GM10847 (cell line): ENCODE data around the gene UGT1A3.

Source experiments
- POLR2A ChIP-seq: IDR thresholded peaks from 2 replicates; pipeline ENCODE4 v1.6.1; 2011; ENCODE audit not compliant: insufficient read length; ENCODE audit errors: extremely low read depth

UGT1A3 gene

DNA sequence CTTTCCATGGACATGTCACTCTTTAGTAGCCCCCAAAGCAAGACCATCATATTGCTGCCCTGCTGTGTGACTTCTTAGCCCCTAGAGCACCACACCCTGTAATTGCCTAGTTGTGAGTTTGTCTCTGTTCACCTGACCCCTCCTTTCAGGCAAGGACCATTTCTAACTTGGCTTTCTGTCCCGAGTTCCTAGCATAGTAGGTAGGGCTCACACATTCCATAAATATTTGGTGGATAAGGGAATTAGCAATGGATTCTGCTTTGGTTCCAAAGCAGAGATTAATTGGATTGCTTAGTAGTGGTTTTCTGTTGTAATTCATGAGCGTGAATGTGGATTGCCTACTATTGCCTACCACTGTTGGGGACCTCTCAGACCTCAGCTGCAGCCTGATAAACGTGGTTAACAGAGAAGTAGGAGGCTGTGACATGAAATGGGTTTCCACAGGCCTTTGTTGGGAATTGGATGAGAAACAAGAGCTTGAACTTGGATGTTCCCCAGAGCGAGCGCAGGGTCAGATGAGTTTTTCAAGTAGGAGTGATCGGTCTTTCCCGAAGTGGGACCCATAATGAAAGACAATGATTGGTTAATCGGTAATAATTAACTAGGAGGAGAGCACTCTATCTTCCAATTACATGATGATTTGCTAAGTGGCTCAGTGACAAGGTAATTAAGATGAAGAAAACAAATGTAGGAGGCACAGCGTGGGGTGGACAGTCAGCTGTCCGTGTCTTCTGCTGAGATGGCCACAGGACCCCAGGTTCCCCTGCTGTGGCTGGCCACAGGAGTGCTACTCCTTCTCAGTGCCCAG, 17.8 kb downstream of the UGT1A3 start:
- no peak for TF ChIP-seq POLR2A

GRCh38 chr2:233747283-233747544, 18.4 kb downstream of the UGT1A3 start:
- no peak for TF ChIP-seq POLR2A

- TF ChIP-seq POLR2A, result no peak
These were observed 26.2 kb downstream of the UGT1A3 start for GRCh38 chr2:233754872-233755611.

DNA sequence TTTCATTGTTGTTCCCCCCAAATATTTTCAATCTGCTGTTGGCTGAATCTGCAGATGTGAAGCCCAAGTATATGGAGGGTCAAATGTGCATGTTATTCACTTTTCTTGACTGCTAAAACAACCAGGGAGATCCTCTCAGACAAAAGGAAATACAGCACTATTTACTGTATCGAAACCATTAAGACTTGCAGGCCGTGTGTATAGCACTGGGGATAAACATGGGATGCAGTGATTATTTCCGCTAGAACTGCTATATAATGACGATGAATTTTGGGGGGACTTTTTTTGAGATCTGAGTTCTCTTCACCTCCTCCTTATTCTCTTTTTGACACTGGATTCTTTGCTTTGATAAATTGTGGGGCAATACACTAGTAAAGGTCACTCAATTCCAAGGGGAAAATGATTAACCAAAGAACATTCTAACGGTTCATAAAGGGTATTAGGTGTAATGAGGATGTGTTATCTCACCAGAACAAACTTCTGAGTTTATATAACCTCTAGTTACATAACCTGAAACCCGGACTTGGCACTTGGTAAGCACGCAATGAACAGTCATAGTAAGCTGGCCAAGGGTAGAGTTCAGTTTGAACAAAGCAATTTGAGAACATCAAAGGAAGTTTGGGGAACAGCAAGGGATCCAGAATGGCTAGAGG, 27.7 kb downstream of the UGT1A3 start:
- no peak for TF ChIP-seq POLR2A

- TF ChIP-seq POLR2A, result no peak
These were observed 29.3 kb downstream of the UGT1A3 start for GRCh38 chr2:233758141-233758540.

- no peak for TF ChIP-seq POLR2A
These were observed 30.0 kb downstream of the UGT1A3 start for GRCh38 chr2:233758849-233759248.

GRCh38 chr2:233760043-233760442, 31.2 kb downstream of the UGT1A3 start, which contains the start of gene UGT1A1:
UGT1A1 (plus strand) TSS chr2:233760270; CDS start chr2:233760288, 18 bp downstream.
- TF ChIP-seq POLR2A, result no peak

- TF ChIP-seq POLR2A, result no peak
These were observed 32.4 kb downstream of the UGT1A3 start for GRCh38 chr2:233761040-233761769.

GRCh38 chr2:233764264-233764663, 35.4 kb downstream of the UGT1A3 start:
- no peak for TF ChIP-seq POLR2A

GRCh38 chr2:233764761-233765160, 35.9 kb downstream of the UGT1A3 start:
- TF ChIP-seq POLR2A, result no peak

DNA sequence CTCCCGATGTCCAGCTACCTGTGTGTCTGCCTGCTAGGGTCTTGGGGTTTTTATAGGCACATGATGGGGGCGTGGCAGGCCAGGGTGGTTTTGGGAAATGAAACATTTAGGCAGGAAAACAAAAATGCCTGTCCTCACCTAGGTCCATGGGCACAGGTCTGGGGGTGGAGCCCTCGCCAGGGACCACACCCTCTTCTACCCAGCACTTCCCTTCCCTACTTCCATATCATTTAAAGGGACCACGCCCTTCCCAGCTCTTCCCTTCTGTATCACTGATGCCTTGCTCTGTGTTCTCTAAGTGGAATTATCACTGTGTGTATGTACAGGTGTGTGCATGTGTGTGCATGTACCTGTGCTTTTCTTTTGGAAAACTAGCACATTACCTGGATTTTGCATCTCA, 37.6 kb downstream of the UGT1A3 start:
- no peak for TF ChIP-seq POLR2A

DNA sequence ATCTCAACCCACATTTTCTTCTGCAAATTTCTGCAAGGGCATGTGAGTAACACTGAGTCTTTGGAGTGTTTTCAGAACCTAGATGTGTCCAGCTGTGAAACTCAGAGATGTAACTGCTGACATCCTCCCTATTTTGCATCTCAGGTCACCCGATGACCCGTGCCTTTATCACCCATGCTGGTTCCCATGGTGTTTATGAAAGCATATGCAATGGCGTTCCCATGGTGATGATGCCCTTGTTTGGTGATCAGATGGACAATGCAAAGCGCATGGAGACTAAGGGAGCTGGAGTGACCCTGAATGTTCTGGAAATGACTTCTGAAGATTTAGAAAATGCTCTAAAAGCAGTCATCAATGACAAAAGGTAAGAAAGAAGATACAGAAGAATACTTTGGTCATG, 39.2 kb downstream of the UGT1A3 start:
- TF ChIP-seq POLR2A, result no peak

- TF ChIP-seq POLR2A, result no peak
These were observed 40.4 kb downstream of the UGT1A3 start for GRCh38 chr2:233769260-233769659.

- TF ChIP-seq POLR2A, result no peak
These were observed 43.3 kb downstream of the UGT1A3 start for GRCh38 chr2:233772153-233772552.

GRCh38 chr2:233772583-233772982, 43.7 kb downstream of the UGT1A3 start:
- no peak for TF ChIP-seq POLR2A
